Posterior cingulate gyrus (tissue), 11 donors: Measurements from ENCODE around the gene CBLB.

ENCODE experiments used
- DNase-seq, 10 donors: peaks; one replicate each; pipeline versions ENCODE4 v3.0.0 to v3.0.0-alpha.2; 2020 to 2021; ENCODE audit warnings: mixed read lengths in 3 of 10
- intact Hi-C: fragments of 100-400 bp; cut with DNase I; formaldehyde crosslinking; loops from one replicate; pipeline ENCODE4 v1.15.1; 2023

The CBLB gene

DNA sequence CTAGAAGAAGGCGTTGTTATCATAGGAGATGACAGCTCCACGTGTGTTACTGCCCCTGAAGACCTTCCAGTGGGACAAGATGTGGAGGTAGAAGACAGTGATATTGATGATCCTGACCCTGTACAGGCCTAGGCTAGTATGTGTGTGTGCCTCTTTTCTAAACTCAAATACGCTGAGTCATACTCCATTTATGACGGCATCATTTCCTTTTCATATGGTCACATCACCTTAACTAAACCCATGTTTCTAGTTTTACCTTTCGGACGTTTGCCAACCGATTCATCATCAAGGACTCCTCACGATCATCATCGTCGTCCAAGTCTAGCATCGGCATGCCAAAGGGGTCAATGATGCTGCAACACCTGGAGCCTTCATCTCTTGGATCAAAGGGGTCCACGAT, 149.0 kb downstream of the CBLB start:
- intact Hi-C loops = no loop called here
- no peak for DNase-seq

- no peak for DNase-seq
- intact Hi-C loops = no loop called here
Measured at GRCh38 chr3:105715372-105715771, 153.4 kb downstream of the CBLB start.

DNA sequence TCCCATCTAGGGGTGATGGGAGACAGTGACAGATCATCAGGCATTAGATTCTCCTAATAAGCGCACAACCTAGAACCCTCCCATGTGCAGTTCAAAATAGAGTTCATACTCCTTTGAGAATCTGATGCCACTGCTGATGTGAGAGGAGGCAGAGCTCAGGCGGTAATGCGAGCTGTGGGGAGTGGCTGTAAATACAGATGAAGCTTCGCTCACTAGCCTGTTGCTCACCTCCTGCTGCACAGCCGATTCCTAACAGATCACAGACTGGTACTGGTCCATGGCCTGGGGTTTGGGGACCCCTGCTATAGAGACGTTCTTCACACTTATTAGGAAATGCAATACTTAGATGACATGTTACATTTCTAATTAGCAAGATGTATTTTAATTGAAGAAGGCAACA, 154.4 kb downstream of the CBLB start:
- intact Hi-C loops = no loop called here
- no peak for DNase-seq

DNA sequence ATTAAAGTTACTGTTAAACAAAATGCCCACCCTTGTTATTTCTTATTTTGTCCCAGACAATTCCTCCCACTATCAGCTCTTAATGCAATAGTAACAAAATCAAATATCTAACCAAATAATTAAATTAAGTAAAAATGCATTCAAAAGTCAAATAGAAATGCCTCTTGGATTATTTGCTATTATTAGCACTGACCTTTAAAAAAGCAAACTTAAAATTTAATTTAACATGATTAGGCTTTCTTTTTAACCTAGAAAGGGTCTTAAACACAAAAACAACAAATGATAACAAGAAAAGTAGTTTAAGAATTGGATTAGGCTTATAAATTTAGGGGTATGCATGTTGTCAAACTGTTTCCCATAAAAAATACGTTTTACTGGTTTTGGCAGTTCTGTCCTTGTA, 159.8 kb downstream of the CBLB start:
- intact Hi-C loops = no loop called here
- DNase-seq = no peak

DNA sequence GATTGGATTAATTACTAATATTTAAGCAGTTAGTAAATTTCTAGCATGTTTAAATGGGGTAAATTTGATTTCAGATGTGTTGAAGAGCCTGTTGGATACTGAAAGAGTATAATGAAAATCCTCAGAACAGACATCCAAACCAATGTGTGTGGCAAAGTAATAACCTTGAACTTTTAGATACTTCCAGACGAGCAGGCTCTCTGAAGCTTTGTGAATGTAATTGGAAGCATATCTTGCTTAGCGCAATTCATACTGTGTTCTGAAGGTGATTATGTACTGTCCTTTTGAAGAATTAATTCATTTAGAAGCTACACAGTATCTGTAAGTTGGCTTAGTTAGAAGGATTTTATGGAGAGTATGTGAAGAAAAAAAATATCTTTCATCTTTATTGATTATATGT, 161.8 kb downstream of the CBLB start:
- intact Hi-C loops = no loop called here
- DNase-seq = no peak

GRCh38 chr3:105704726-105705410, 163.9 kb downstream of the CBLB start:
- intact Hi-C loops = no loop called here
- no peak for DNase-seq

DNA sequence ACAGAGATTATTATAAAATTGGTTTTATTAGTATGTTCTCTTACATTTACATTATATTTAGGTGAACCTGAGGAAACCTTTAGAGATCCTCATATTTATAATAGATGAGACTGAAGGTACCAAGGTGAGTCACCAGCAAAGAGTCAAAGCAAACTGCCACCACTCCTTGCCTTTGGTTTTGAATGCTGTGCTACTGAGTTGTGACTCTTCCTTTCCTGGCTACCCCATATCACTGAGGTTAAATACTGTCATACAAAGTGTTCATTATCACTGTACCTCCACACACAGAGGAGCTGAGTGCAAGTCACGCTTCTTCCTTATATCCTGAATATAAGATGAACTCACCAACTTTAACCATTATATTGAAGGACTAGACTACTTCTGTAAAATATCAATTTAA, 168.2 kb downstream of the CBLB start:
- intact Hi-C loops = no loop called here

GRCh38 chr3:105691633-105692032, 177.2 kb downstream of the CBLB start:
- DNase-seq = no peak
- intact Hi-C loops = no loop called here

More for the DNA sequence above, 168.2 kb downstream of the CBLB start:
- DNase-seq = no peak

DNA sequence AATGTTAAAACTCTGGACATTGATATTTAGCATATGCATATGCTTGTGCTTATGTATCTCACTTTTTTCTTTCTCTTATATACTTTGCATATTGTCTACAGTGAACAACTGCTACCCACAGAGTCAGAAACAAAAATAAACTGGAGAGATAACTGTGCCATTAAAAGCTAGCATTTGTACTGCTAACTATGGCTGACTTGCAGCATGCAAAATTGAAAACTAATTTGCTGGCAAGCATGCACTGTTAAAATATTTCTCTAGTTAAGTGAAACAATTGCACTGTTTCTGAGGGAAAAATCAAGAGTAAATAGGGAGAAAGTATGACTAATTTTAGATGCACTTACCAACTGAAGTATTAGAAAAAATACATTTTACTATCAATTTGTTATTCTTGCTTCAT, 177.8 kb downstream of the CBLB start:
- no peak for DNase-seq
- intact Hi-C loops = no loop called here

GRCh38 chr3:105688821-105689220, 180.0 kb downstream of the CBLB start:
- DNase-seq = no peak
- intact Hi-C loops = loop anchor here (5.0 to 10.0 kb wide), 2 partner anchors 176 to 1428 kb away; partner anchors contain the start of gene CBLB

- no peak for DNase-seq
- intact Hi-C loops = loop anchor here (2.0 to 10.0 kb wide), 3 partner anchors 178 to 1431 kb away; partner anchors contain the start of gene CBLB
Measured at GRCh38 chr3:105686278-105686897, 182.4 kb downstream of the CBLB start.

DNA sequence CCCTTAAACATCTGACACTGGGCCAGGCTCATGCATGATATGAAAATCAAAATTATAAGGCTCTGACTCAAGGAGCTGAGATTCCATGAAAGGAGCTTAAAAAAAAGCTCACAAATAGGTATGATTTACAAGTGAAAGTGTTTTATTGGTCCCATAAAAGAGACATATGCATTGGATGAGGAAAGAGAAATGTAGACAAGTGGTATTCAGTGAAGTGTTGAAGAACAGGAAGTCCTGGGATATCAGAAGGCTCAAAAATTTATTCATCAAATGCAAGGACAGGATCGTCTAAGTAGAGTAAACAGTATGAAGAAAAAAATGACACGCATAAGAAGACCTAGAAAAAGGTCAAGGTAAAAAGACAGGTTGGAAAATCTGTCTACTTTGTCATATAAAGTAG, 188.9 kb downstream of the CBLB start:
- DNase-seq = no peak
- intact Hi-C loops = loop anchor here (10.0 kb wide), 1 partner anchor 185 kb away; the partner anchor contains the start of gene CBLB

DNA sequence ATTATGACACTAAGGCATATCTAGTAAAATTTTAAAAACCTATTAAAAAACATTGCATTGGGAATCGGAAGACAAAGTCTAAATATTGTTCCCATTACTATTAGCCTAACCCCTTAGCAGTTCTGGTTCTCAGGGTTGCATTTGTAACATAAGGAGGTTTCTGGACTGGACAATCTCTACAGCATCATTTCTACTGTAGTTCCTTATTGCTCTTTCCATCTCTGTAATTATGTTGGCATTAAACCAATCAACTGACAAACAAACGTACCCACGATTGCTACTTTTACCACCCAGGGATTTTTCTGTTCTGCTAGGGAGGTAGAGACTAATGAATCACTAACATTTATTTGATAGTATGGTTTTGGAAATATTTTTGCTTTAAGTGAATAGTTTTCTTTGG, 190.8 kb downstream of the CBLB start:
- intact Hi-C loops = no loop called here
- DNase-seq = no peak

GRCh38 chr3:105676621-105677300, 192.1 kb downstream of the CBLB start:
- DNase-seq = no peak
- intact Hi-C loops = no loop called here

GRCh38 chr3:105674437-105675065, 194.3 kb downstream of the CBLB start:
- intact Hi-C loops = no loop called here
- DNase-seq = no peak

DNA sequence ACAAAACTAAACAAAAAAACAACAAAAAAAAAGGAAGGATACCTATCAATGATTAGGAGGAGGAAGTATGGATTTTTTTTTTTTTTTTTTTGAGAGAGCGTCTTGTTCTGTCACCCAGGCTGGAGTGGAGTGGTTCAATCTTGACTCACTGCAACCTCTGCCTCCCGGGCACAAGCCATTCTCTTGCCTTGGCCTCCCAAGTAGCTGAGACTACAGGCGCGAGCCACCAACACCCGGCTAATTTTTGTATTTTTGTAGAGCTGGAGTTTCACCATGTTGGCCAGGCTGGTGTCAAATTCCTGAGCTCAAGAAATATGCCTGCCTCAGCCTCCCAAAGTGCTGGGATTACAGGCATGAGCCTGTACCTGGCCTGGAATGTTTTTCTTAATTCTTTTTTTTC, 195.8 kb downstream of the CBLB start:
- intact Hi-C loops = no loop called here
- DNase-seq = no peak

DNA sequence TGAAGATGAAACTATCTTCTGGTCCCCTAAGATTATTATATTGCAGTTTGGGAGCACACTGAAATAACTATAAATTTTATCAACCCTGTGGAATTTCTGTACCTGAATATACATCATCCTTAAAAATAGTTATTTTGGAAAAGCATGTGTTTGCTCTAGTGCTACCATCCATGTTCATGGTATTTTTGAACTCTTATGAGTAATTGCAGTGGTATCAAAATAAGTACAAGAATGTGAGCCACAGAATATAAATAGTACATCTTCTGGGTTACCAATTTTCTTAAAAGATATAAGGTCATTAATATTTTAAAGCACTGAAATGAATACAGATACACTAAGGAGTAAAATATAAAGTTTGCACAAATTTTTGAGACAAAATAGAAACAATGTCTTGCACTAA, 206.5 kb downstream of the CBLB start:
- DNase-seq = no peak
- intact Hi-C loops = no loop called here

- DNase-seq = no peak
- intact Hi-C loops = no loop called here
Measured at GRCh38 chr3:105661461-105661860, 207.4 kb downstream of the CBLB start.

DNA sequence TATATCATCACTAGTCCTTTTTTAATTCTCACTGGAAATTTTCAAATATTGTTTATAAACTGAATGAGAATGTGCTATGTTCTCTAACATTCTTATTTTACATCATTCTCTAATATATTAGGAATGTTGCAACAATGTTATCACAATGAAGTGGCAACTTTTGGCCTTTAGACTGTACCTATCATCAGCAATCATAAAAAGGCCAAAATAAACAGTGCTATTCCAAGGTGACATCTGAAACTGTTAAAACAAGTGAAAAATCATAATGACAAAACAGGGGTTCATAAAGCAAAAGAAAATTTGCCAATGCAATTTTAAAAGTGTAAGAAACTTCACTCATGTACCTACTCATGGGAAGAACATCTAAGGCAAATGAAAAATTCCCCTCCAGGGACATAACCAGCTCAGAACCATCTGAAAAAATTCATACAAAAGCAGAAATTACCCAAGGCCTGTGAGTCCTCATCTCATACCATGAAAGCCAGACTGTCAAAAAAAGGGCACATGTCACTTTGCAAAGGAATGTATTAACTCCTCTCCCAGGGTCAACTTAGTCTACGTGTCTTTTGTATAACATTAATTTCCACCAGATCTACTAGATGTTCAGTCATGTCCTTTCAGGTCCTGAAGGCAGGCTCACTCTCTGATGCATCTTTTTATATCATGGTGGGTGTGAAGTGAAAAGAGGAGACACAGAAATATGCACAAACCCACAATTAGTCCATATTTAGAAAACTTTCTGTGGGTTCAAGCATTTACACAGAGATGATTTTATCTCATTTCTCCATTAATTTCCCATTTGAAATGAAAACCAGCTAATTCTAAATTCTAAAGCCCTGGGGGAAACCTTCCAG, 211.9 kb downstream of the CBLB start:
- intact Hi-C loops = no loop called here
- no peak for DNase-seq

- DNase-seq = no peak
- intact Hi-C loops = no loop called here
Measured at GRCh38 chr3:105653868-105654267, 214.9 kb downstream of the CBLB start.
